Right atrium auricular region (tissue), 2 donors: ENCODE measurements around the gene SHMT2. TPM values are rescaled to one million over a fixed set of nuclear protein-coding genes. Genes with fewer than 3 reads are reported as not detected.

Experiments
- DNase-seq: peaks from one replicate; pipeline ENCODE4 v3.0.0-alpha.2; 2019; ENCODE audit warnings: low spot score
- H3K27ac ChIP-seq, 2 donors: fragments of 200-600 bp; sonication (generic); 1 replicate in 1 of 2; 2 replicates in 1 of 2; pipeline ENCODE4 v1.5.1; 2016 to 2019
- H3K27me3 ChIP-seq, 2 donors: fragments of 200-600 bp; sonication (generic); one replicate each; pipeline versions ENCODE4 v1.5.1 to v1.6.0; 2017 to 2019
- H3K36me3 ChIP-seq: fragments of 200-600 bp; sonication (generic); one replicate; pipeline ENCODE4 v1.5.1; 2016
- H3K4me1 ChIP-seq, 2 donors: fragments of 200-600 bp; sonication (generic); one replicate each; pipeline versions ENCODE4 v1.5.1 to v1.6.0; 2017 to 2019
- H3K4me3 ChIP-seq, 2 donors: fragments of 200-600 bp; sonication (generic); 1 replicate in 1 of 2; 2 replicates in 1 of 2; pipeline ENCODE4 v1.5.1; 2017 to 2019; ENCODE audit warnings: mild to moderate bottlenecking in 1 of 2, moderate library complexity in 1 of 2
- H3K9me3 ChIP-seq, 2 donors: fragments of 200-600 bp; sonication (generic); one replicate each; pipeline ENCODE4 v1.5.1; 2019
- total RNA-seq, 2 donors: library from RNA; depleted of rRNA; stranded (reverse); fragments of >200 nt; gene quantifications; one replicate each; pipeline ENCODE4 v1.1.0, GENCODE V29; 2016
- TF ChIP-seq, protein P1 (sequence below), 2 donors: fragments of 200-600 bp; sonication (generic); IDR thresholded peaks; one replicate each; pipeline ENCODE4 v1.5.1; 2019; ENCODE audit warnings: antibody characterized with exemption in 2 of 2

Gene SHMT2
- total RNA-seq, 2 donors from 2014 or later: 16.6 to 33.0 TPM

DNA sequence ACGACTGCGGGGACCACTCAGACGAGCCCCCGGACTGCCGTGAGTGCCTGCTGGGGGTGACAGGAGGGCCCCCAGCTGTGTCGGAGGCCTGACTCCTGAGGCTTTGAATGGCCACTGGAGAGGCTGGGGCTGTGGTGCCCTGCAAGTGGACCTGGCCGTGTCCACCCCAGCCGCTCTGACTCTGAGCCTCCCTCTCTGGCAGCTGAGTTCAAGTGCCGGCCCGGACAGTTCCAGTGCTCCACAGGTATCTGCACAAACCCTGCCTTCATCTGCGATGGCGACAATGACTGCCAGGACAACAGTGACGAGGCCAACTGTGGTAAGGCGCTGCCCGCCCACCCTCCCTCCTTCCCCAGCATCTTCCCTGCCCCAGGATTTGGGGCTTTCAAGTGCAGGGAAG lies 29.0 kb upstream of the SHMT2 start:
- TF ChIP-seq, protein P1, sequence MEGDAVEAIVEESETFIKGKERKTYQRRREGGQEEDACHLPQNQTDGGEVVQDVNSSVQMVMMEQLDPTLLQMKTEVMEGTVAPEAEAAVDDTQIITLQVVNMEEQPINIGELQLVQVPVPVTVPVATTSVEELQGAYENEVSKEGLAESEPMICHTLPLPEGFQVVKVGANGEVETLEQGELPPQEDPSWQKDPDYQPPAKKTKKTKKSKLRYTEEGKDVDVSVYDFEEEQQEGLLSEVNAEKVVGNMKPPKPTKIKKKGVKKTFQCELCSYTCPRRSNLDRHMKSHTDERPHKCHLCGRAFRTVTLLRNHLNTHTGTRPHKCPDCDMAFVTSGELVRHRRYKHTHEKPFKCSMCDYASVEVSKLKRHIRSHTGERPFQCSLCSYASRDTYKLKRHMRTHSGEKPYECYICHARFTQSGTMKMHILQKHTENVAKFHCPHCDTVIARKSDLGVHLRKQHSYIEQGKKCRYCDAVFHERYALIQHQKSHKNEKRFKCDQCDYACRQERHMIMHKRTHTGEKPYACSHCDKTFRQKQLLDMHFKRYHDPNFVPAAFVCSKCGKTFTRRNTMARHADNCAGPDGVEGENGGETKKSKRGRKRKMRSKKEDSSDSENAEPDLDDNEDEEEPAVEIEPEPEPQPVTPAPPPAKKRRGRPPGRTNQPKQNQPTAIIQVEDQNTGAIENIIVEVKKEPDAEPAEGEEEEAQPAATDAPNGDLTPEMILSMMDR (IDR thresholded peaks at IDR 0.05): no peak
- H3K4me3 ChIP-seq: no peak overlapping the region
- H3K27me3 ChIP-seq: no peaks in the 10 kb centered on the region
- no peak for DNase-seq
- no peaks in the 10 kb centered on the region for H3K4me1 ChIP-seq
- peaks cover 100% of the 10 kb centered on the region for H3K36me3 ChIP-seq
- no peaks in the 10 kb centered on the region for H3K9me3 ChIP-seq
- no peak overlapping the region for H3K27ac ChIP-seq

DNA sequence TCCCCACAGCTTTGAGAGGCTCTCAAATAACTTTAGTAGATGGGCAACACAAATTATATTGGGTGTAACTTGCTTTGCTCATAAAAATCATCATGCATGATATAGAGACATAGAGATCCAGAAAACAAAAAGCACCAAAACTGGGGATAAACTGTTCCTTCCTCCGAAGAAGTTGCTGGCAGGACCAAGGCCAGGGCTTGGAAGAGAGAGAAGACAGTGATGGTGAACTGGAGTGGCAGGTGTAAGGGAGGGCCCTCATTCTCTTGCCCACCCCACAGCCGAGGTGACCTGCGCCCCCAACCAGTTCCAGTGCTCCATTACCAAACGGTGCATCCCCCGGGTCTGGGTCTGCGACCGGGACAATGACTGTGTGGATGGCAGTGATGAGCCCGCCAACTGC lies 28.3 kb upstream of the SHMT2 start:
- no peak overlapping the region for H3K27ac ChIP-seq
- H3K27me3 ChIP-seq: no peaks in the 10 kb centered on the region
- peaks cover 100% of the 10 kb centered on the region for H3K36me3 ChIP-seq
- no peaks in the 10 kb centered on the region for H3K4me1 ChIP-seq
- no peaks in the 10 kb centered on the region for H3K9me3 ChIP-seq
- TF ChIP-seq, protein P1 (IDR thresholded peaks at IDR 0.05): no peak
- DNase-seq: no peak
- H3K4me3 ChIP-seq: no peak overlapping the region

DNA sequence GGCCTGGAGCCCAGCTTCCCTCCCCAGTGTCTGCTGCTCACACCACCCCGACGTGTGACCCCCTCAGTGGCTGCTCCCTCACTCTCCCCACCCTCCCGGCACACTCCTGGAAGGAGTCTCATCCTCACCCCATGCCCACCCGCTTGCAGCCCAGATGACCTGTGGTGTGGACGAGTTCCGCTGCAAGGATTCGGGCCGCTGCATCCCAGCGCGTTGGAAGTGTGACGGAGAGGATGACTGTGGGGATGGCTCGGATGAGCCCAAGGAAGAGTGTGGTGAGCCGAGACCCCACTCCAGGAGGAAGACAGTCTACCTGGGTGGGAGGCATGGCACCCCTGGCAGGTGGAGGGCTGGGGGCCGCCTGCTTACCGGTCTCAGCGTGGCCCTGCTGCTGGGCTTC lies 27.9 kb upstream of the SHMT2 start:
- H3K27me3 ChIP-seq: no peaks in the 10 kb centered on the region
- H3K4me1 ChIP-seq: no peaks in the 10 kb centered on the region
- DNase-seq: no peak
- H3K36me3 ChIP-seq: peaks cover 100% of the 10 kb centered on the region
- TF ChIP-seq, protein P1 (IDR thresholded peaks at IDR 0.05): no peak
- no peak overlapping the region for H3K4me3 ChIP-seq
- H3K9me3 ChIP-seq: no peaks in the 10 kb centered on the region
- no peak overlapping the region for H3K27ac ChIP-seq

DNA sequence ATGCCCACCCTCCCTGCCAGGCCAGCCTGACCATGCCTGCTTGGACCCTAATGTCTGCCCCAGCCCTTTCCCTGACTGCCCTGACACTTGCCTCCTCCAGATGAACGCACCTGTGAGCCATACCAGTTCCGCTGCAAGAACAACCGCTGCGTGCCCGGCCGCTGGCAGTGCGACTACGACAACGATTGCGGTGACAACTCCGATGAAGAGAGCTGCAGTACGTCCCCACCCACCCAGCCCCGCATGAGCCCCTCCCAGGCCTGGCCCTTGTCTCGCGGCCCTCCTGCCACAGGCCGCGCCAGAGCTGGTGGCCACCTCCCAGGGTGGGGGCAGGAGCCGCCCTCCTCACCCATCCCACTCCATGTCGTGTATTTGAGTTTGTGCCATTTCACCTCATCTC lies 27.2 kb upstream of the SHMT2 start:
- no peak overlapping the region for H3K4me3 ChIP-seq
- no peak for DNase-seq
- H3K4me1 ChIP-seq: peaks cover 0 to under 1% of the 10 kb centered on the region in 2 donors
- no peaks in the 10 kb centered on the region for H3K9me3 ChIP-seq
- TF ChIP-seq, protein P1 (IDR thresholded peaks at IDR 0.05): no peak
- no peak overlapping the region for H3K27ac ChIP-seq
- no peaks in the 10 kb centered on the region for H3K27me3 ChIP-seq
- peaks cover 98% of the 10 kb centered on the region for H3K36me3 ChIP-seq

DNA sequence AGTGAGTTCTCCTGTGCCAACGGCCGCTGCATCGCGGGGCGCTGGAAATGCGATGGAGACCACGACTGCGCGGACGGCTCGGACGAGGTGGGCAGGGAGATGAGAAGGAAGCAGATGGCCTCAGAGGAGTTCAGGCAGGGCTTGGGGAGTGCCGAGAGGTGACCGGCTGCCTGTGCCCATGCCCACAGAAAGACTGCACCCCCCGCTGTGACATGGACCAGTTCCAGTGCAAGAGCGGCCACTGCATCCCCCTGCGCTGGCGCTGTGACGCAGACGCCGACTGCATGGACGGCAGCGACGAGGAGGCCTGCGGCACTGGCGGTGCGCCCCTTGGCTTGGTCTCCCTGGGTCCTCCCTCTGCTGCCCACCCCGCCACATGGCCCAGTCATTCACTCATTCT lies 26.3 kb upstream of the SHMT2 start:
- no peak for DNase-seq
- peaks cover 0 to 9% of the 10 kb centered on the region in 2 donors for H3K4me1 ChIP-seq
- H3K9me3 ChIP-seq: no peaks in the 10 kb centered on the region
- no peaks in the 10 kb centered on the region for H3K27me3 ChIP-seq
- H3K27ac ChIP-seq: no peak overlapping the region
- TF ChIP-seq, protein P1 (IDR thresholded peaks at IDR 0.05): no peak
- H3K36me3 ChIP-seq: peaks cover 98% of the 10 kb centered on the region
- no peak overlapping the region for H3K4me3 ChIP-seq

DNA sequence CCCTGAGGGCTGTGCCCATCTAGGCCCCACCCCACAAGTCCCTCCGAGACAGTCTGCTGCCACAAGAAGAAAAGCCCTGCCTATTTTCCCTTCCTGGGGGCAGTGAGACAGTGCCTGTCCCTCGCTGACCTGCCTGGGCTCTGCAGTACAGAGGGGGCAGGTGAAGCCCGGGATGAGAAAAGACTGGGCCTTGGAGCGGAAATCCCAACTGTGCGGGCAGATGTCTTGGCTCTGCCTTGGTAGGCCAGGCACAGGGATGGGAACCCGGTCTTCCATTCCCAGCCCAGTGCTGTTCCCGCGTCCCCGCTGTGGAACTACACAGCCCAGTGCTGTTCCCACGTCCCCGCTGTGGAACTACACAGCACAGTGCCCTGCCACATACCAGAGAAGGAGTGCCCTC lies 25.7 kb upstream of the SHMT2 start:
- H3K36me3 ChIP-seq: peaks cover 96% of the 10 kb centered on the region

More for the DNA sequence above, 25.7 kb upstream of the SHMT2 start:
- Histone ChIP-seq H3K27ac (no peak overlapping the region), H3K27me3 (no peaks in the 10 kb centered on the region), H3K4me3 (no peak overlapping the region), H3K4me1 (peaks cover 0 to 15% of the 10 kb centered on the region in 2 donors), H3K9me3 (no peaks in the 10 kb centered on the region)
- TF ChIP-seq, protein P1 (IDR thresholded peaks at IDR 0.05): no peak
- no peak for DNase-seq
